B cell (primary cell): Measurements from ENCODE around the gene FMN2. TPM values are rescaled to one million over a fixed set of nuclear protein-coding genes. Genes with fewer than 3 reads are reported as not detected.
"Not testable (repeated sequence)": the region's sequence is repeated elsewhere in the genome, so short reads cannot be mapped to it uniquely, and the experiment has no call there.

Experiments used
- ATAC-seq: fragments of 200-7000 bp; cut with Tn5 transposase; one replicate; pipeline ENCODE4 v1.10.0; 2021; ENCODE audit warnings: low read depth, mild to moderate bottlenecking, moderate number of reproducible peaks, moderate library complexity
- CTCF ChIA-PET: fragments of 350-600 bp; sonication (Branson Sonifier 250); formaldehyde crosslinking; loops from one replicate; lab custom pipeline; 2021; ENCODE audit warnings: antibody characterized with exemption, inconsistent platforms; lab: Charles Lee
- POLR2A ChIA-PET: fragments of 350-600 bp; sonication (Branson Sonifier 250); formaldehyde crosslinking; loops from one replicate; lab custom pipeline; 2021; ENCODE audit warnings: antibody characterized with exemption; lab: Charles Lee
- DNase-seq: peaks from one replicate; pipeline ENCODE4 v3.0.0; 2013
- H2AFZ ChIP-seq: 2 replicates; pipeline ENCODE4 v1.6.1; 2012; ENCODE audit warnings: mild to moderate bottlenecking, low read depth, low read length; ENCODE audit not compliant: insufficient read depth, poor library complexity, severe bottlenecking
- H3K27ac ChIP-seq, 2 donors: 1 replicate in 1 of 2; 2 replicates in 1 of 2; pipeline ENCODE4 v1.5.1; 2012 to 2013; ENCODE audit warnings: low read length in 2 of 2, mild to moderate bottlenecking in 2 of 2, moderate library complexity in 1 of 2
- H3K27me3 ChIP-seq, 4 experiments: fragments of 200-600 bp in 1 of 4; sonication (generic) in 1 of 4; replicated peaks in 1 of 4; 1 replicate in 2 of 4; 2 replicates in 2 of 4; pipeline versions ENCODE4 v1.6.1 to v1.7.0; 2013 to 2016; ENCODE audit warnings: low read length in 3 of 4, mild to moderate bottlenecking in 2 of 4, mixed read lengths in 1 of 4, moderate library complexity in 1 of 4; ENCODE audit not compliant: insufficient read depth in 4 of 4, control insufficient read depth in 3 of 4; ENCODE audit errors: control extremely low read depth in 1 of 4
- H3K36me3 ChIP-seq, 2 experiments: replicated peaks in 1 of 2; 1 replicate in 1 of 2; 2 replicates in 1 of 2; pipeline versions ENCODE4 v1.6.1 to v1.7.1; 2013; ENCODE audit warnings: low read length in 1 of 2; ENCODE audit not compliant: insufficient read depth in 2 of 2, control insufficient read depth in 1 of 2; ENCODE audit errors: control extremely low read depth in 1 of 2, extremely low read depth in 1 of 2
- H3K4me1 ChIP-seq, 2 donors: fragments of 200-600 bp in 1 of 2; sonication (generic) in 1 of 2; 1 replicate in 1 of 2; 2 replicates in 1 of 2; pipeline versions ENCODE4 v1.5.1 to v1.6.1; 2013 to 2017; ENCODE audit warnings: low read length in 2 of 2; ENCODE audit not compliant: control insufficient read depth in 2 of 2, insufficient read depth in 2 of 2
- H3K4me2 ChIP-seq: replicated peaks from 2 replicates; pipeline ENCODE3; 2012; ENCODE audit warnings: mild to moderate bottlenecking, low read depth, low read length; ENCODE audit not compliant: poor library complexity, severe bottlenecking
- H3K4me3 ChIP-seq, 5 experiments: fragments of 200-600 bp in 1 of 5; sonication (generic) in 1 of 5; 1 replicate in 3 of 5; 2 replicates in 2 of 5; pipeline versions ENCODE4 v1.5.1 to v1.7.0; 2011 to 2016; ENCODE audit warnings: low read length in 4 of 5, mild to moderate bottlenecking in 4 of 5, low read depth in 2 of 5, control low read depth in 1 of 5, moderate library complexity in 1 of 5; ENCODE audit not compliant: insufficient read depth in 1 of 5; ENCODE audit errors: control extremely low read depth in 1 of 5, extremely low read depth in 1 of 5
- H3K79me2 ChIP-seq: fragments of 200-600 bp; sonication (generic); one replicate; pipeline ENCODE4 v1.6.0; 2016; ENCODE audit warnings: low read length; ENCODE audit not compliant: control insufficient read depth, insufficient read depth
- H3K9ac ChIP-seq: fragments of 200-600 bp; sonication (generic); 2 replicates; pipeline ENCODE4 v1.6.1; 2017; ENCODE audit warnings: mild to moderate bottlenecking, low read length, moderate library complexity
- H3K9me3 ChIP-seq, 3 donors: one replicate each; pipeline versions ENCODE4 v1.6.1 to v1.7.1; 2013; ENCODE audit warnings: low read length in 2 of 3; ENCODE audit not compliant: control insufficient read depth in 2 of 3, insufficient read depth in 1 of 3; ENCODE audit errors: control extremely low read depth in 1 of 3
- H4K20me1 ChIP-seq: 2 replicates; pipeline ENCODE4 v1.6.0; 2012; ENCODE audit warnings: mild to moderate bottlenecking, low read length; ENCODE audit not compliant: insufficient read depth, control insufficient read depth, poor library complexity, severe bottlenecking
- H3K27ac Mint-ChIP-seq: one replicate; pipeline ENCODE4 v1.8.0; 2021; ENCODE audit warnings: mixed read lengths
- H3K27me3 Mint-ChIP-seq: one replicate; pipeline ENCODE4 v1.8.0; 2021; ENCODE audit warnings: mixed read lengths
- H3K4me1 Mint-ChIP-seq: one replicate; pipeline ENCODE4 v1.8.0; 2021; ENCODE audit warnings: mixed read lengths
- H3K4me3 Mint-ChIP-seq: one replicate; pipeline ENCODE4 v1.8.0; 2021; ENCODE audit warnings: mixed read lengths
- H3K9me3 Mint-ChIP-seq: one replicate; pipeline ENCODE4 v1.8.0; 2022; ENCODE audit warnings: mixed read lengths; ENCODE audit not compliant: insufficient read depth
- EZH2 ChIP-seq: IDR thresholded peaks from 2 replicates; pipeline ENCODE4 v1.6.1; 2012; ENCODE audit warnings: borderline replicate concordance, low read depth, mild to moderate bottlenecking, moderate library complexity, low read length; ENCODE audit not compliant: insufficient read depth, poor library complexity, severe bottlenecking
- WGBS: methylation state at CpG from one replicate; pipeline ENCODE4 v1.1.5; 2013; ENCODE audit warnings: missing lambda C conversion rate; ENCODE audit not compliant: insufficient coverage; 5-methylcytosine and 5-hydroxymethylcytosine counted together
- intact Hi-C: fragments of 100-400 bp; cut with micrococcal nuclease; formaldehyde crosslinking; loops from one replicate; pipeline ENCODE4 v1.10.0; 2022
- polyA plus RNA-seq: library from polyadenylated mRNA; depleted of rRNA; stranded (reverse); fragments of >200 nt; gene quantifications from 2 replicates; pipeline ENCODE4 v1.2.3, GENCODE V29; 2012
- total RNA-seq, 2 donors: library from RNA; stranded (reverse); fragments of 120-200 nt in 1 of 2; gene quantifications; 1 replicate in 1 of 2; 2 replicates in 1 of 2; pipeline versions ENCODE4 v1.2.3 to v1.2.4, GENCODE V29; 2013 to 2022
- TF ChIP-seq, protein P1 (sequence below): fragments of 200-600 bp; IDR thresholded peaks from one replicate; pipeline ENCODE4 v1.8.0; 2022; ENCODE audit warnings: antibody characterized with exemption, mild to moderate bottlenecking

The FMN2 gene
- total and polyA plus RNA-seq, 2 donors (not counting 1 experiment from before 2014, with no cell fraction given) = not detected

DNA sequence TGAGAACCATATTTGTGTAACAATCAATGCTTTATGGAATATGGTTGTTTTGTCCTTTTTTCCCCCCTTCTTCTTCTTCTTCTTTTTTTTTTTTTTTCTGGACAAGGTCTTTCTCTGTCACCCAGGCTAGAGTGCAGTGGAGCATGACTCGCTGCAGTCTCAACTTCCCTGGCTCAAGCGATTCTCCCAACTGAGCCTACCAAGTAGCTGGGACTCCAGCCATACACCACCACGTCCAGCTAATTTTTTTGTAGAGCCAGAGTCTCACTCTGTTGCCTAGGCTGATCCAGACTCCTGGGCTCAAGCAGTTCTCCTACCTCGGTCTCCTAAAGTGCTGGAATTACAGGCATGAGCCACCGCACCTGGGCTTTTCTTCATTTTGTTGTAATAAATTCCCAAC is 86.7 kb downstream of the FMN2 start:
- H4K20me1 ChIP-seq = no peaks in the 10 kb centered on the region
- no peaks in the 10 kb centered on the region for H3K79me2 ChIP-seq
- no peaks in the 10 kb centered on the region for H3K36me3 ChIP-seq
- CTCF ChIA-PET = no interaction called here
- H3K4me1 Mint-ChIP-seq = no peaks in the 10 kb centered on the region
- no peak for TF ChIP-seq EZH2
- TF ChIP-seq, protein P1, sequence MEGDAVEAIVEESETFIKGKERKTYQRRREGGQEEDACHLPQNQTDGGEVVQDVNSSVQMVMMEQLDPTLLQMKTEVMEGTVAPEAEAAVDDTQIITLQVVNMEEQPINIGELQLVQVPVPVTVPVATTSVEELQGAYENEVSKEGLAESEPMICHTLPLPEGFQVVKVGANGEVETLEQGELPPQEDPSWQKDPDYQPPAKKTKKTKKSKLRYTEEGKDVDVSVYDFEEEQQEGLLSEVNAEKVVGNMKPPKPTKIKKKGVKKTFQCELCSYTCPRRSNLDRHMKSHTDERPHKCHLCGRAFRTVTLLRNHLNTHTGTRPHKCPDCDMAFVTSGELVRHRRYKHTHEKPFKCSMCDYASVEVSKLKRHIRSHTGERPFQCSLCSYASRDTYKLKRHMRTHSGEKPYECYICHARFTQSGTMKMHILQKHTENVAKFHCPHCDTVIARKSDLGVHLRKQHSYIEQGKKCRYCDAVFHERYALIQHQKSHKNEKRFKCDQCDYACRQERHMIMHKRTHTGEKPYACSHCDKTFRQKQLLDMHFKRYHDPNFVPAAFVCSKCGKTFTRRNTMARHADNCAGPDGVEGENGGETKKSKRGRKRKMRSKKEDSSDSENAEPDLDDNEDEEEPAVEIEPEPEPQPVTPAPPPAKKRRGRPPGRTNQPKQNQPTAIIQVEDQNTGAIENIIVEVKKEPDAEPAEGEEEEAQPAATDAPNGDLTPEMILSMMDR = no peak
- WGBS = 90% methylated on average over 4 of the region's 5 CpGs
- no peaks in the 10 kb centered on the region for H3K27me3 ChIP-seq
- peaks cover 2% of the 10 kb centered on the region for H3K9me3 Mint-ChIP-seq
- POLR2A ChIA-PET = no interaction called here
- no peak overlapping the region for H3K27ac ChIP-seq
- no peak overlapping the region for H3K4me2 ChIP-seq
- ATAC-seq (no peak), DNase-seq (no peak)
- H2AFZ ChIP-seq = no peak overlapping the region
- peaks cover 0 to 2% (median 0%) of the 10 kb centered on the region in 3 donors for H3K9me3 ChIP-seq
- H3K4me1 ChIP-seq = no peaks in the 10 kb centered on the region
- H3K27ac Mint-ChIP-seq = no peak overlapping the region
- H3K4me3 Mint-ChIP-seq = no peak overlapping the region
- intact Hi-C loops = no loop called here
- no peaks in the 10 kb centered on the region for H3K27me3 Mint-ChIP-seq
- H3K9ac ChIP-seq = no peak overlapping the region
- no peak overlapping the region for H3K4me3 ChIP-seq

DNA sequence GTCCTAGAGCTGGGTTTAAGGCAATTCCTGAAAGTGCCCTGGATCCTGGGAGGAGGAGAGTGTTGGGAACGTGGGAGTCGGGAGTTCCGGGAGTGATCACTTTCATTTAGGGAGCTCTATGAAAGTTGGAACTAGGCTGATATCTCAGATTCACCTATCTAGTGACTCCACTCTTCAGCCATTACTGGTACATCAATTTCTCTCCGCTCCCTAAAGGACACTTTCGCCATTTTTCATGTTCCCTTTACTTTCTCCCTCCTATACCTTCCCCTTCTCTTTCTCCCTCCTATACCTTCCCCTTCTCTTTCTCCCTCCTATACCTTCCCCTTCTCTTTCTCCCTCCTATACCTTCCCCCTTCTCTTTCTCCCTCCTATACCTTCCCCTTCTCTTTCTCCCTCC is 93.0 kb downstream of the FMN2 start:
- CTCF ChIA-PET, H3K9me3 ChIP-seq, H3K9me3 Mint-ChIP-seq, H3K9ac ChIP-seq, H3K4me1 Mint-ChIP-seq, DNase-seq, H3K4me1 ChIP-seq, intact Hi-C loops, H4K20me1 ChIP-seq, H3K27me3 ChIP-seq, H3K4me3 ChIP-seq, POLR2A ChIA-PET, ATAC-seq, H3K27ac Mint-ChIP-seq, H3K4me2 ChIP-seq, H3K79me2 ChIP-seq, H3K27ac ChIP-seq, H3K36me3 ChIP-seq, H2AFZ ChIP-seq, H3K4me3 Mint-ChIP-seq: not testable (repeated sequence)
- 88% methylated on average over 2 of the region's 5 CpGs for WGBS
- H3K27me3 Mint-ChIP-seq = peaks cover 11% of the 10 kb centered on the region
